ENCODE results near the gene ATP1B1.

GRCh38 chr1:169081503-169082123 lies 24.9 kb upstream of the ATP1B1 start:
- TF ChIP-seq CTCF (IDR thresholded peaks at IDR 0.05 in 8 of 11, conservative IDR thresholded peaks at IDR 0.05 in 3 of 11), result no peak
- TF ChIP-seq POLR2AphosphoS5 (IDR thresholded peaks at IDR 0.05), result no peak
- no peak for TF ChIP-seq POLR2A (IDR thresholded peaks at IDR 0.05)

All from spleen (tissue), 7 donors.